ENCODE results near the gene FAM163B.

FAM163B gene

DNA sequence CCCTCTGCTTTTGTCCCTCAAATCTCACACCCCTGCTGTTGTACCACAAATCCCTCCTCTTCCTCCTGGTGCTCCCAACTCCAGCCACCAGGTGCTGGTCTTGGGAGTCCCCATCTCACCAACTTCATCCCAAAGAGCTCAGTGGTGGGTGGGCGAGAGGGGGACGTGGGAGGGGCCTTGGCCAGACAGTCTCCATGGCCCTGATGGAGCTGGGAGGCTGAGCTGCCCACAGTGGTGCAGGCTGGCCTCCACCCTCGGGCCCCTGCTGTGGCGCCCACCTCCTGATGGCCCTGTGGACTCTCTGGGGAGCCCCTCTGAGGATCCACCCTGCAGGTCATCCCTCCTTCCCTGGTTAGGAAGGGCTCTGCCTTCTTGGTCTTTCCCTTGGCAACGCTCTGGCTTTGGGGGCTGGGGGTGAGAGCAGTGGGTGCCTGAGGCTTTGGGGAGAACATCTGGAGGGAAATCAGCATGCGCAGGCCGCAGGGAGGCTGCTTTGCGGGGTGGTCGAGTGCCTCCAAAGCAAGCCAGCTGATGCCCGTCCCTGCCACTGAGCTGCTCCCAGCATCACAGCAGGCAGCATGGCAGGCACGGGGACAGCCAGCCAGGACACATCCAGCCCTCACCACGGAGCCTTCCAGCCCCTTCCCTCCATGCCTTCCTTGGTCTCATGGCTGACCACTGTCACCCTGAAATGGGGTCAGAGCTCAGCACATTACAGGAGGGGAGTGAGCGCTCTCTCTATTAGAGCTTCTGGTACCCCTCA is 7.6 kb upstream of the FAM163B start:
- TF ChIP-seq, protein P1, sequence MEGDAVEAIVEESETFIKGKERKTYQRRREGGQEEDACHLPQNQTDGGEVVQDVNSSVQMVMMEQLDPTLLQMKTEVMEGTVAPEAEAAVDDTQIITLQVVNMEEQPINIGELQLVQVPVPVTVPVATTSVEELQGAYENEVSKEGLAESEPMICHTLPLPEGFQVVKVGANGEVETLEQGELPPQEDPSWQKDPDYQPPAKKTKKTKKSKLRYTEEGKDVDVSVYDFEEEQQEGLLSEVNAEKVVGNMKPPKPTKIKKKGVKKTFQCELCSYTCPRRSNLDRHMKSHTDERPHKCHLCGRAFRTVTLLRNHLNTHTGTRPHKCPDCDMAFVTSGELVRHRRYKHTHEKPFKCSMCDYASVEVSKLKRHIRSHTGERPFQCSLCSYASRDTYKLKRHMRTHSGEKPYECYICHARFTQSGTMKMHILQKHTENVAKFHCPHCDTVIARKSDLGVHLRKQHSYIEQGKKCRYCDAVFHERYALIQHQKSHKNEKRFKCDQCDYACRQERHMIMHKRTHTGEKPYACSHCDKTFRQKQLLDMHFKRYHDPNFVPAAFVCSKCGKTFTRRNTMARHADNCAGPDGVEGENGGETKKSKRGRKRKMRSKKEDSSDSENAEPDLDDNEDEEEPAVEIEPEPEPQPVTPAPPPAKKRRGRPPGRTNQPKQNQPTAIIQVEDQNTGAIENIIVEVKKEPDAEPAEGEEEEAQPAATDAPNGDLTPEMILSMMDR (IDR thresholded peaks at IDR 0.05; ENCODE audit: insufficient read depth, missing control alignments): no peak
- no peak for DNase-seq (ENCODE audit: insufficient read length, low spot score)
- no peak for FAIRE-seq

DNA sequence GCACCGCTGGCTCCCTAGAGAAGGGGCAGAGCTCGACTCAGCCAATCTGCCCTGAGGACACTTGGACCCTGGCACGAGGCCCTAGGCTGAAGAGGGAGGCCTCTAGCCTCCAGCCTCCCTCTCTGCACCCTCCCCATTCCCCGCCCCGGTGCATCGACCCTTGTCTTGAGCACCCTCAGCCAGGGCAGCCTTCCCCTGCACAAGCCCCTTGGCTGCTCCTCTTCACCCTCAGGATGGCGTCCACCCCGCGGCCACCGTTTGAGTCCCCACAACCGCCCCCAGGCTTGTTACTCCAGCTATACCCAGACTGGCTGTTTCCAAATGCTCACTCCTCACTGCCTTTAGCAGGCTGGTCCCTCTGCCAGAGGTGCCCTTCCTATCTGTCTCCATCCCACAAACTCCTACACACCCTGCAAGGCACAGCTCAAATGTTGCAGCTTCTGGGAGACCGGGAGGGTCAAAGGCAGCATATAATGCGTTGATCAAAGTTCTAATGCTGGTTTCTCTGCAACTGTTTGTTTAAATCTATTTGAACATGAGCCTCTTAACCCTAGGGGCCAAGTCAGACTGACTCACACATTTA is 6.5 kb upstream of the FAM163B start:
- TF ChIP-seq, protein P1 (IDR thresholded peaks at IDR 0.05; ENCODE audit: insufficient read depth, missing control alignments): no peak
- no peak for FAIRE-seq
- DNase-seq (ENCODE audit: insufficient read length, low spot score): no peak

DNA sequence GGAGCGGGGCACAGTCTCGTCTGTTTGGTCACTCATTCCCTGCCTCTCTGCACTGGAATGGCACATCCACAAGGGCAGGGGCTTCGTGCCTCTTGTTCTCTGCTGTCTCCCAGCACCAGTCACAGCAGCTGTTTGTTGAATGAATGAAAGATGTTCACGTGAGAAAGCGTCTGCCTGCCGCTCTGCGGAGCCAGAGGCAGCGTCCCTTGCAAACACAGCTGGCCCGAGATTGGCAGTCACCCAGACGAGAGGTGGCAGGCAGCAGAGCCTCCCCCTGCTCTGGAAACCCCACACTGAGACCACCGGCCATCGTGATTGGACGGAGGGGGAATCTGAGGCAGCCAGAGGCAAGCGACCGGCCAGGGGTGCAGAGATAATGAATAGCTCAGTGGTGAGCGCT is 6.0 kb upstream of the FAM163B start:
- DNase-seq (ENCODE audit: insufficient read length, low spot score) (no peak), FAIRE-seq (no peak)
- TF ChIP-seq, protein P1 (IDR thresholded peaks at IDR 0.05; ENCODE audit: insufficient read depth, missing control alignments): no peak

DNA sequence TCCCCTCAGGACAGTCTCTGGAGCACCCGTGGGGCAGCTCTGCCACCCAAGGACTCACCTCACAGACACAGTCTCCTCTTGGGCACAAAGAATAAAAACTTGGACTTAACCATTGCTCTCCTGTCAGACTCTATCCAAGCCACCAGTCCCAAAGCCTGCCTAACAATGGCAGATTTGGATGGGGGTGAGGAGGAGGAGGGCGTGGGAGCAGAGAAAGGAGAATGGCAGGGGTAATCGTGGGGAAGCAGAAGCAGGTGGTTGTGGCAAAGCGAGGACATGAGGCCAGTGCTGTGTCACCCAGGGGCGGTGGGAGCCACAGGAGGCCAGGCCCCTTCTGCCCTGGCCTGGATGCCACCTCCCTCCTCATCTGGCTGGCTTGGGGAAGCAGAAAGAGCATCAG is 5.5 kb upstream of the FAM163B start:
- DNase-seq (ENCODE audit: insufficient read length, low spot score) (no peak), FAIRE-seq (no peak)
- TF ChIP-seq, protein P1 (IDR thresholded peaks at IDR 0.05; ENCODE audit: insufficient read depth, missing control alignments): no peak

DNA sequence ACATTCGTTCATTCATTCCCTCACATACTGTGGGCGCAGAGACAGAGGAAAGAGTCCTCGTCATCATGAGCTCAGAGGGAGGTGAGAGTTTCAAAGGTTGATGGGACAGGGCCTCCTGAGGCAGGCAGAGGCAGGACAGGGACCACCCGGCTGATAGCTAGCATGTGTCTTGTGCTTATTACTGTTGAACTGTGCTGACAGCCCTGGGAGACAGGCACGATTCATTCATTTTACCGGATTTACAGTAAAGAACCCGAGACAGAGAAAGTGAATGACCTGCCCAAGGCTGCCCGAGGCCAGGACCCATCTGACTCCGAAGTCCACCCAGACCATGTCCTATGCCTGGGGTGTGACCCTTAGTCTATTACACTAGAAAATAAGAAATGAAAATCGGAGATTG is 4.9 kb upstream of the FAM163B start:
- no peak for FAIRE-seq
- DNase-seq (ENCODE audit: insufficient read length, low spot score): no peak
- TF ChIP-seq, protein P1 (IDR thresholded peaks at IDR 0.05; ENCODE audit: insufficient read depth, missing control alignments): no peak

DNA sequence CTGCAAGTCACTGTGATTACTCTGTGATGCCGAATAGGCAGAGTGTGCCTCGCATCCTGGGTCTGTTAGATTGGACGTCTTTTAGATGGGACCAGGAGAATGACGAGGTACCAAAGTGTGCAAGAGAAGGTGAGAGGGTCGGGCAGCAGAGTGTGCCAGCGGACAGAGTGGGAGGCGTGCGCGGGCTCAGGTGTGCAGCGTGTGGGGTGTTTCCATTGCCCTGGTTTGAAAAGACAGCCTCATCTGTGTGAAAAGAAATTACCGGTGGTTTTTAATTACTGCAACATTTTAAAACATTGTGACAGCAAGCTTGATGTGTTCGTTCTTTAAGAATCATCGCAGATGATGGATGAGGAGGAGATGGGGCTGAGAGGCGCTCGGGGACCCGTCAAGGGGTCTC is 4.2 kb upstream of the FAM163B start:
- no peak for FAIRE-seq
- no peak for DNase-seq (ENCODE audit: insufficient read length, low spot score)
- TF ChIP-seq, protein P1 (IDR thresholded peaks at IDR 0.05; ENCODE audit: insufficient read depth, missing control alignments): no peak

DNA sequence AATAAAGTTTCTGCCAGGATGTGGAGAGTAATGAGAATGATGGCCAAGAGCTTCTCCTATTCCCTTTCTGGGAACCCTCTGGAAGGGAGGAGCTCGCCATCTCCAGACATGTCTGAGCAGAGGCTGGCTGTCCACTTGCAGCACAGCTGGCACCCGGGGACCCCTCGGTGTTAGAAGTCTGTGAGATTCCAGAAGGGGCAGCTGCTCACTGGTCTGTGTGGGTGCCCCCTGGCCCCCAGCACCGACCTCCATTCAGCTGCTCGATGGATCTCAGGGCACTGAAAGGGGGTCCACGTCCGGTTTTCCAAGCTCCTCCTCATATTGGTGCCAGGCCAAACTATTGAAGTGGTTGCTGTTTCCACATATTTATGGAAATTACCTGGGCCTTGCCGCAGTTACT is 3.6 kb upstream of the FAM163B start:
- TF ChIP-seq, protein P1 (IDR thresholded peaks at IDR 0.05; ENCODE audit: insufficient read depth, missing control alignments): no peak
- no peak for DNase-seq (ENCODE audit: insufficient read length, low spot score)
- FAIRE-seq: no peak

Data from D721Med (cell line).